Measurements from ENCODE around the gene SLC36A4.

Gene SLC36A4

GRCh38 chr11:93166862-93167261, 30.9 kb downstream of the SLC36A4 start:
- Histone ChIP-seq H3K36me3 (ENCODE audit: low read length) (peaks cover 20% of the 10 kb centered on the region; the same call in 1 of the 2 replicates), H3K9me2 (replicated peaks; ENCODE audit: insufficient read depth, low read length) (no peaks in the 10 kb centered on the region), H3F3A (ENCODE audit: insufficient read depth) (0 out of 2 replicates have a peak, but pooled peaks cover 3% of the 10 kb centered on the region), H3K79me2 (ENCODE audit: insufficient read depth, low read length) (no peaks in the 10 kb centered on the region), H3K27me3 (ENCODE audit: low read length) (no peaks in the 10 kb centered on the region), H3K9ac (ENCODE audit: low read length) (no peak overlapping the region), H3K27ac (ENCODE audit: low read depth, low read length) (no peak overlapping the region), H2AFZ (ENCODE audit: low read depth, low read length, severe bottlenecking) (no peak overlapping the region), H3K9me3 (ENCODE audit: insufficient read depth, low read length) (no peaks in the 10 kb centered on the region), H3K4me3 (ENCODE audit: insufficient read depth, low read length, poor library complexity, severe bottlenecking) (no peak overlapping the region), H3K4me2 (ENCODE audit: low read depth, low read length, poor library complexity, severe bottlenecking) (no peak overlapping the region), H4K20me1 (ENCODE audit: low read depth, low read length) (no peaks in the 10 kb centered on the region)
- TF ChIP-seq EZH2phosphoT487 (conservative IDR thresholded peaks at IDR 0.05; ENCODE audit: low read length) (no peak), CTCF (IDR thresholded peaks at IDR 0.05; ENCODE audit: insufficient read depth, low read length, poor library complexity, severe bottlenecking) (no peak)

DNA sequence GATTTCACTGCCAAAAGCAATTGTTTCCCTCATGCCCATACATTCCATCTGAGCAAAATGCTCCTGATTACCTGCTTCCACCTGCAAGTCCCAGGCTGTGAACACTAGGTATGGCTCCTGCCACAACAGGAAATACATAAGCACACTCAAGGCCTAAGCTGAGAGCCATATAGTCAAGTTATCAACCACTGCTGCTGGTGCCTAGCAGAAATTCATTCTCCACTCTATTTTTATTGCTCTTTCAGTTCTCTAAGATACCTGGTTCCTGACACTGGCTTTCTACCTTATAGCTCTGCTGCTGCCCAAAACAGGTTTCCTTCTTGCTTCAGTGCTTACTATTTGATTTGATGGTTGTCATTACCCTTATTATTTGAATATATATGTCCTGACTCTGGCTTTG, 31.6 kb downstream of the SLC36A4 start:
- Histone ChIP-seq H4K20me1 (ENCODE audit: low read depth, low read length) (no peaks in the 10 kb centered on the region), H3F3A (ENCODE audit: insufficient read depth) (0 out of 2 replicates have a peak, but pooled peaks cover 9% of the 10 kb centered on the region), H3K27ac (ENCODE audit: low read depth, low read length) (no peak overlapping the region), H3K27me3 (ENCODE audit: low read length) (no peaks in the 10 kb centered on the region), H2AFZ (ENCODE audit: low read depth, low read length, severe bottlenecking) (no peak overlapping the region), H3K4me2 (ENCODE audit: low read depth, low read length, poor library complexity, severe bottlenecking) (no peak overlapping the region), H3K4me3 (ENCODE audit: insufficient read depth, low read length, poor library complexity, severe bottlenecking) (no peak overlapping the region), H3K79me2 (ENCODE audit: insufficient read depth, low read length) (no peaks in the 10 kb centered on the region), H3K36me3 (ENCODE audit: low read length) (peaks cover 23% of the 10 kb centered on the region; the same call in 1 of the 2 replicates), H3K9me2 (replicated peaks; ENCODE audit: insufficient read depth, low read length) (no peaks in the 10 kb centered on the region), H3K9me3 (ENCODE audit: insufficient read depth, low read length) (no peaks in the 10 kb centered on the region), H3K9ac (ENCODE audit: low read length) (no peak overlapping the region)
- TF ChIP-seq CTCF (IDR thresholded peaks at IDR 0.05; ENCODE audit: insufficient read depth, low read length, poor library complexity, severe bottlenecking) (no peak), EZH2phosphoT487 (conservative IDR thresholded peaks at IDR 0.05; ENCODE audit: low read length) (no peak)

DNA sequence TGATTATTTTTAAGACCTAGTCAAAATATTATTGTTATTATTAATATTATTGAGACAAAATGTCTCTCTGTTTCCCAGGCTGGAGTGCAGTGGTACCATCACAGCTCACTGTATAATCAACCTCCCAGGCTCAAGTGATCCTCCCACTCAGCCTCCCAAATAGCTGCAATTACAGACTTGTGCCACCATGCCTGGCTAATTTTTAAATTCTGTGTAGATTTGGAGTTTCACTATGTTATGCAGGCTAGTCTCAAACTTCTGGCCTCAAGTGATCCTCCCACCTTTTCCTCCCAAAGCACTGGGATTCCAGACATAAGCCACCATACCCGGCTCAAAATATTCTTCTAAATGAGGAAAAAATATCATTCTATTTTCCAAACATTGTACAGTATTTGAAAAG, 37.0 kb downstream of the SLC36A4 start:
- H3K9ac ChIP-seq (ENCODE audit: low read length) = no peak overlapping the region
- no peaks in the 10 kb centered on the region for H3K9me3 ChIP-seq (ENCODE audit: insufficient read depth, low read length)
- no peak overlapping the region for H2AFZ ChIP-seq (ENCODE audit: low read depth, low read length, severe bottlenecking)
- no peak overlapping the region for H3K27ac ChIP-seq (ENCODE audit: low read depth, low read length)
- H3F3A ChIP-seq (ENCODE audit: insufficient read depth) = 0 out of 2 replicates have a peak, but pooled peaks cover 6% of the 10 kb centered on the region
- H3K4me3 ChIP-seq (ENCODE audit: insufficient read depth, low read length, poor library complexity, severe bottlenecking) = no peak overlapping the region
- H3K36me3 ChIP-seq (ENCODE audit: low read length) = peaks cover 28% of the 10 kb centered on the region; the same call in 1 of the 2 replicates
- no peaks in the 10 kb centered on the region for H3K27me3 ChIP-seq (ENCODE audit: low read length)
- H3K79me2 ChIP-seq (ENCODE audit: insufficient read depth, low read length) = no peaks in the 10 kb centered on the region
- no peaks in the 10 kb centered on the region for H3K9me2 ChIP-seq (replicated peaks; ENCODE audit: insufficient read depth, low read length)
- TF ChIP-seq CTCF (IDR thresholded peaks at IDR 0.05; ENCODE audit: insufficient read depth, low read length, poor library complexity, severe bottlenecking) = no peak
- TF ChIP-seq EZH2phosphoT487 (conservative IDR thresholded peaks at IDR 0.05; ENCODE audit: low read length) = no peak
- no peak overlapping the region for H3K4me2 ChIP-seq (ENCODE audit: low read depth, low read length, poor library complexity, severe bottlenecking)
- no peaks in the 10 kb centered on the region for H4K20me1 ChIP-seq (ENCODE audit: low read depth, low read length)

All from SU-DHL-6 (cell line).